Measurements from ENCODE around the gene D2HGDH. TPM values are rescaled to one million over a fixed set of nuclear protein-coding genes. Genes with fewer than 3 reads are reported as not detected.
"Not testable (repeated sequence)": the region's sequence is repeated elsewhere in the genome, so short reads cannot be mapped to it uniquely, and the experiment has no call there.

The D2HGDH gene
- total RNA-seq, 4 donors from 2014 or later = 5.3 to 54.4 (median 13.7) TPM

DNA sequence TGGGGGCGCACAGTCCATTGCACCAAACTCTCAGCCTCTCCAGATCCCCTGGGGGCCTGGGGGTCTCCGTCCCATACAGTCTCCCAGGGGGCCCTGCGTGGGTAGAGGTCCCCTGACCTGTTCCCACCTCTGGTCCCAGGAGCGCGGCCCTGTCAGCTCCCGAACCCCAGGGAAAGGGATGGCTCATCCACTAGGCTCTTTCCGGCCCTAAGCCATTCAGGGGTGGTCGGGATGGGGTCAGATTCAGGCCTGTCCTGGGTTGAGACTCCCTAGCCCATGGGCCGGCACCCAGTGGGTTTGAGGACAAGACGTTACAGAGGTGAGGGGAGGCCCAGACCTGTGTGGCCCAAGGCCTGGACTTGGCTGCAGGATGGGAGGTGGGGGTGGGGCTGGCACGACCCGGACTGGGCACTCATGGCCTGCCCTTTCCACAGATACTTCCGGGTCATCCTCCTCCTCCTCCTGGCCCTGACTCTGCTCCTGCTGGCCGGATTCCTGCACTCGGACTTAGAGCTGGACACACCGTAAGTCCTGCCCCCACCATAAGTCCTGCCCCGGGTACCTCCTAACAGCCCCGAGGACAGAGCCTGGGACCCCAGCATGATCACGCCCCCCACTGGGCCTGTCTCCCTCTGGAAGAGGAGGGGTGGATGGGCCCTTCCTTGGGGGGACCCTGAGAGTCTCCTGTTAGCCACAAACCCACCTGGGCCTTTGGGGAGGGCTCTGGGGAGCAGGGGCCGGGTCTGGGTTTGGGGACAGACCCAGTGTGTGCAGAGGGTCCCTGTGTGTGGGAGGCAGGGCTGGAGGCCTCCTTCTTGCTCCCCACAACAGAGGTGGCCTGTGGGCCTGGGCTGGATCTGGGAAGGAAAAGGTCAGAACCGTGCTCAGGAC is 64.4 kb downstream of the D2HGDH start:
- peak in 1 of 2 donors; percentile 11 for DNase-seq
- H3K27ac ChIP-seq = no peak overlapping the region
- no peak overlapping the region for H3K4me3 ChIP-seq
- H3K27me3 ChIP-seq = peaks cover 0 to 3% of the 10 kb centered on the region in 2 donors
- intact Hi-C loops (cut with DNase I; ENCODE audit: low total_unique reads) = no loop called here
- no peaks in the 10 kb centered on the region for H3K36me3 ChIP-seq
- no peaks in the 10 kb centered on the region for H3K9me3 ChIP-seq
- H3K4me1 ChIP-seq = peaks cover 0 to 9% of the 10 kb centered on the region in 2 donors
- no peak for TF ChIP-seq CTCF (IDR thresholded peaks at IDR 0.05)
- TF ChIP-seq POLR2A (IDR thresholded peaks at IDR 0.05) = no peak

- peak in 1 of 2 donors; percentile 9 for DNase-seq
- H3K9me3 ChIP-seq = no peaks in the 10 kb centered on the region
- H3K27me3 ChIP-seq = peaks cover 0 to 3% of the 10 kb centered on the region in 2 donors
- intact Hi-C loops (cut with DNase I; ENCODE audit: low total_unique reads) = no loop called here
- no peak overlapping the region for H3K27ac ChIP-seq
- H3K4me3 ChIP-seq = no peak overlapping the region
- TF ChIP-seq POLR2A (IDR thresholded peaks at IDR 0.05) (no peak), CTCF (IDR thresholded peaks at IDR 0.05) (no peak)
- no peaks in the 10 kb centered on the region for H3K36me3 ChIP-seq
- peaks cover 0 to 17% of the 10 kb centered on the region in 2 donors for H3K4me1 ChIP-seq
Observed at GRCh38 chr2:241799522-241800197, 65.2 kb downstream of the D2HGDH start.

- H3K27me3 ChIP-seq; H3K9me3 ChIP-seq; H3K27ac ChIP-seq; H3K4me3 ChIP-seq; H3K36me3 ChIP-seq; intact Hi-C loops (cut with DNase I; ENCODE audit: low total_unique reads): not testable (repeated sequence)
- peaks cover 0 to 18% of the 10 kb centered on the region in 2 donors for H3K4me1 ChIP-seq
- peak in 1 of 2 donors; percentile 11 for DNase-seq
Observed at GRCh38 chr2:241800198-241800903, 65.9 kb downstream of the D2HGDH start.

DNA sequence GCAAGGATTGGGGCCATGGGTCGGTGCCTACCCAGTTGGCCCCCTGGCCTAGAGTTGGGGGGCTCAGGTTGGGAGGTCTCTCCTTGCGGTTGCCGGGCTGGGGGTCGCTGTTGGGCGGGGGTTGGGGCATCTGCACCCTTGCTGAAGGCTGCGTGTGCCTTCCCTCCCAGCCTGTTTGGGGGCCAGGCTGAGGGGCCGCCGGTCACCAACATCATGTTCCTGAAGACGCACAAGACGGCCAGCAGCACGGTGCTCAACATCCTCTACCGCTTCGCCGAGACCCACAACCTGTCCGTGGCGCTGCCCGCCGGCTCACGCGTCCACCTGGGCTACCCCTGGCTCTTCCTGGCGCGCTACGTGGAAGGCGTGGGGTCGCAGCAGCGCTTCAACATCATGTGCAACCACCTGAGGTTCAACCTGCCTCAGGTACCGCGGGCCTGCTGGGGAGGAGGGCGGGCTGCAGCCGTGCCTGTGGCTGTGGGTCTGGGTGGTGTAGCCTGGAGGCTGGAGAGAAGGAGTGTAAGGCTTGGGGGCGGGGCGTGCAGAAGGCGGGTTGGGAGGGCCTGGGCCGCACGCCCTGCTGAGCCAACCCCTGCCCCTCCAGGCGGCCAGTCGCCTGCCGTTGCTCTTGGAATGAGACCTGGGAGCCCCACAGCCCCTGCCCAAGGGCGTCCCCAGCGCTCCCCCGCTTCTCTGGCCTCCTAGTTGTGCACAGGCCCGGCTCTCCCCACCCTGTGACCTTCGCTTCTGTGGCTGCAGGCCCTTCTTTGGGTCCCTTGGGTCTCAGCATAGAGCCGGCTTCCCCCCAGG is 67.4 kb downstream of the D2HGDH start:
- peaks cover 0 to 3% of the 10 kb centered on the region in 2 donors for H3K27me3 ChIP-seq
- H3K27ac ChIP-seq = no peak overlapping the region
- no peak overlapping the region for H3K4me3 ChIP-seq
- no peaks in the 10 kb centered on the region for H3K36me3 ChIP-seq
- intact Hi-C loops (cut with DNase I; ENCODE audit: low total_unique reads) = no loop called here
- peaks cover 0 to 18% of the 10 kb centered on the region in 2 donors for H3K4me1 ChIP-seq
- TF ChIP-seq CTCF (IDR thresholded peaks at IDR 0.05) = no peak
- TF ChIP-seq POLR2A (IDR thresholded peaks at IDR 0.05) = no peak
- H3K9me3 ChIP-seq = no peaks in the 10 kb centered on the region
- peak in 1 of 2 donors; percentile 13 for DNase-seq

All from uterus (tissue), 4 donors.